GM18873 (cell line): ENCODE data around the gene APOM.

Experiments used
- ATAC-seq: cut with Tn5 transposase; IDR thresholded peaks from one replicate; pipeline ENCODE4 v1.9.1; 2021; ENCODE audit warnings: mild to moderate bottlenecking, moderate library complexity, moderate number of reproducible peaks; ENCODE audit not compliant: unreplicated experiment, low FRiP score

The APOM gene

GRCh38 chr6:31676322-31676903, 20.7 kb downstream of the APOM start:
- ATAC-seq = no peak

GRCh38 chr6:31676904-31677303, 21.2 kb downstream of the APOM start:
- ATAC-seq = no peak

- ATAC-seq = no peak
Observed at GRCh38 chr6:31677955-31678354, 22.3 kb downstream of the APOM start.

GRCh38 chr6:31680226-31681134, 24.8 kb downstream of the APOM start, which contains the start of gene LY6G5C:
TSS of gene LY6G5C (minus strand) at chr6:31681067. CDS start at chr6:31680373, 694 bp downstream.
- no peak for ATAC-seq

GRCh38 chr6:31681135-31681671, 25.5 kb downstream of the APOM start:
- no peak for ATAC-seq

GRCh38 chr6:31683591-31683990, 27.9 kb downstream of the APOM start:
- ATAC-seq = no peak

GRCh38 chr6:31686483-31686882, 30.8 kb downstream of the APOM start:
- ATAC-seq = no peak

GRCh38 chr6:31687321-31687720, 31.6 kb downstream of the APOM start:
- ATAC-seq = no peak

- no peak for ATAC-seq
Observed at GRCh38 chr6:31687860-31688693, 32.4 kb downstream of the APOM start.

- no peak for ATAC-seq
Observed at GRCh38 chr6:31689249-31690110, 33.8 kb downstream of the APOM start.

GRCh38 chr6:31690231-31691077, 34.8 kb downstream of the APOM start:
- ATAC-seq = no peak

GRCh38 chr6:31691078-31691463, 35.4 kb downstream of the APOM start:
- ATAC-seq = no peak

- ATAC-seq = no peak
Observed at GRCh38 chr6:31691564-31692108, 35.9 kb downstream of the APOM start.

- no peak for ATAC-seq
Observed at GRCh38 chr6:31692353-31692752, 36.7 kb downstream of the APOM start.

- no peak for ATAC-seq
Observed at GRCh38 chr6:31692886-31693285, 37.2 kb downstream of the APOM start.

GRCh38 chr6:31693535-31693934, 37.8 kb downstream of the APOM start:
- no peak for ATAC-seq

GRCh38 chr6:31697555-31697954, 41.9 kb downstream of the APOM start:
- ATAC-seq = no peak

- no peak for ATAC-seq
Observed at GRCh38 chr6:31700740-31701401, 45.2 kb downstream of the APOM start.
